Measurements from ENCODE around the gene ECI1. TPM values are rescaled to one million over a fixed set of nuclear protein-coding genes. Genes with fewer than 3 reads are reported as not detected.
A peak's percentile ranks its signal among the peaks of the same experiment; 100 is the strongest.

ECI1 gene
- total and polyA plus RNA-seq, 8 donors: 31.9 to 72.5 (median 41.6) TPM

GRCh38 chr16:2235695-2236336, 15.6 kb downstream of the ECI1 start:
- ATAC-seq: no peak
- WGBS, 2 donors: 82 to 84% methylated on average over 19 of the region's 19 CpGs
- no peak overlapping the region for H3K4me3 ChIP-seq
- H3K27ac ChIP-seq: no peak overlapping the region
- H3K36me3 ChIP-seq: peaks cover 4 to 37% (median 25%) of the 10 kb centered on the region in 3 donors
- TF ChIP-seq CTCF (IDR thresholded peaks at IDR 0.05): no peak
- peaks cover 0 to 6% (median 0%) of the 10 kb centered on the region in 3 donors for H3K4me1 ChIP-seq
- H3K9me3 ChIP-seq: no peaks in the 10 kb centered on the region
- peak in 2 of 6 donors; percentile 38 to 68 for DNase-seq
- FAIRE-seq: no peak
- intact Hi-C loops (cut with DNase I): no loop called here
- H3K27me3 ChIP-seq: no peaks in the 10 kb centered on the region

- Histone ChIP-seq H3K4me3 (no peak overlapping the region), H3K4me1 (peaks cover 0 to 6% (median 0%) of the 10 kb centered on the region in 3 donors), H3K27me3 (no peaks in the 10 kb centered on the region), H3K27ac (no peak overlapping the region), H3K36me3 (peaks cover 4 to 37% (median 25%) of the 10 kb centered on the region in 3 donors), H3K9me3 (no peaks in the 10 kb centered on the region)
- no peak for FAIRE-seq
- DNase-seq: peak in 1 of 6 donors; percentile 75
- 92 to 95% methylated on average over 27 to 28 of the region's 28 CpGs for WGBS, 2 donors
- no peak for TF ChIP-seq CTCF (IDR thresholded peaks at IDR 0.05)
- intact Hi-C loops (cut with DNase I): no loop called here
- no peak for ATAC-seq
These were observed 16.1 kb downstream of the ECI1 start for GRCh38 chr16:2235234-2235651.

- Histone ChIP-seq H3K27ac (no peak overlapping the region), H3K4me1 (peaks cover 0 to 6% (median 0%) of the 10 kb centered on the region in 3 donors), H3K27me3 (no peaks in the 10 kb centered on the region), H3K4me3 (no peak overlapping the region), H3K9me3 (no peaks in the 10 kb centered on the region), H3K36me3 (peaks cover 4 to 39% (median 26%) of the 10 kb centered on the region in 3 donors)
- ATAC-seq (no peak), DNase-seq (peak in 1 of 6 donors; percentile 70), FAIRE-seq (no peak)
- 93 to 96% methylated on average over 18 of the region's 18 CpGs for WGBS, 2 donors
- TF ChIP-seq CTCF (IDR thresholded peaks at IDR 0.05): no peak
- intact Hi-C loops (cut with DNase I): no loop called here
These were observed 16.6 kb downstream of the ECI1 start for GRCh38 chr16:2234813-2235170.

GRCh38 chr16:2233872-2234812, 17.2 kb downstream of the ECI1 start:
- 94 to 97% methylated on average over 48 to 51 of the region's 51 CpGs for WGBS, 2 donors
- Histone ChIP-seq H3K36me3 (peaks cover 4 to 45% (median 31%) of the 10 kb centered on the region in 3 donors), H3K4me1 (peaks cover 0 to 6% (median 0%) of the 10 kb centered on the region in 3 donors)

More at GRCh38 chr16:2233872-2234812, 17.2 kb downstream of the ECI1 start:
- FAIRE-seq (no peak), DNase-seq (peak in 1 of 6 donors; percentile 71), ATAC-seq (no peak)
- TF ChIP-seq CTCF (IDR thresholded peaks at IDR 0.05): no peak
- H3K27ac ChIP-seq: no peak overlapping the region
- no peaks in the 10 kb centered on the region for H3K9me3 ChIP-seq
- no peaks in the 10 kb centered on the region for H3K27me3 ChIP-seq
- H3K4me3 ChIP-seq: no peak overlapping the region
- intact Hi-C loops (cut with DNase I): no loop called here
